Stimulated activated CD8-positive, alpha-beta memory T cell treated with anti-CD3 and anti-CD28 coated beads, Interleukin-4, amount 100 ng/mL, for 1 hour (primary cell): ENCODE measurements around the gene IKBKE.

Source experiments
- DNase-seq, 2 donors: peaks; one replicate each; pipeline ENCODE4 v3.0.0-alpha.2; 2020; ENCODE audit warnings: low read depth in 2 of 2, low spot score in 1 of 2

The IKBKE gene

DNA sequence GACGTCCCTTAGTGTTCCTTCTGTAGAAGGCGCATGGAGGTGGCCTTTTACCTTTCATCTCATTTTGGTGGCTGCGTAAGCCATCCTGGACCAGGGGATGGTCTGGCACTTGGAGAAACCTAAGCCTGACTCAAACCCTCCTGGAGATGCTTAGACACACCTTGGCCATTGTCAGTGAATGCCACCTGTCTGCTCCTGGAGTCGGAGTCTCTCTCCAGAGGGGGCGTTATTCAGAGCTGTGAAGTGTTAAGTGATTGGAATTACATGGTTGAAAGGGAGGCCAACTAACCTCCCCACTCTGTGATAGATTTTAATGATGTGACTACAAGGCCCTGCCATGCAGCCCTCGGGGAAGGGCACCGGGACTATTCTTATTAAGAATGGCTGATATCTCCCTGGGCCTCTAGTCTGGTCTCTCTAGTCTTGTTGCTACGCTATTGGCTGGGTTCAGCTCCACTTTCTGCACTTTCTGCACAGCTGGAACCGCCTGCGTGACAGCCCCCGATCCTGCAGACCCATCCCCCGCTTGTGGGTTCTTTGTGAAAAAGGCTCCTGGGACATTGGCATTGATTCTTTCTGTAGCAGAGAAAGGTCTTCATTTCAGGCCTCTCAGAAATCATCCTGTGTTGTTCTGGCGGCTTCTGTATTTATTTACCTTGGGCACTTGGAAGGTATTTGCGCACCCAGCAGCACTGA, 41.2 kb downstream of the IKBKE start:
- DNase-seq, result no peak

DNA sequence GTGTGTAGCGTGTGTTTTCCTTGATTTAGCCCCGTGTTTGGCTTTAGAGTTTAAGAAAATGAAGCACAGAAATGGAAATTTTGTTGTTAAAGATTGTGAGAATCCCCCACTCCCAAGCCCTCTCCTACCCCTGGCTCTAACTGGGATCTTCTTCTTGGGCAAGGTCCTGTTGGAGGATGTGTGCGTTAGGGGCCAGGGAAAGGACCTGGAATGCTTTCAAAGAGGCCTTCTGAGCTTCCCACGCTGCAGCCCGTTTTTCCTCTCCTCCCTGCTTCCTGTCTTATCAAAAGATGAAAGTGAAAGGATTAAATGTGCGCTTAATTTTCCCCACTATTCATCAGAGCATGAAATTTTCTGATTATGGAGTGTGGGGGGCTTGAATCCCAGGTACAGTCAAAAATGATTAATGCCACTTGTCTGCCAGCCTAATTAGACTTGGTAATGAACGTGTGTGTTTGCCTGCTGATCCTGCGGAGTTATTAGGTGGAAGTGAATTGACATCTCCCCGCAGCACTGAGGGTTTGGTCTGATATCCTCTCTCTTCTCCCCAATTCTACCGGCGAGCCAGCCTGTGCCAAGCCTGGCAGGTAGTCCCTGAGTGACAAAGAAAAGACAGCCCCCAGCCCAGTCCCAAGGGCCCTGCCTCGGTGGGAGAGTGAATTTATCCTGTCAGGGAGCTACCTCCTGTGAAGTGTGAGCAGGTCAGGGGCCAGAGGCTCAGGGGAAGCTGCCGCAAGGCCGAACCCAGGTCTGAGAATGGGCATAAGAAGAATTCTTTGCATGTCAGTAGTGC, 42.0 kb downstream of the IKBKE start:
- no peak for DNase-seq

DNA sequence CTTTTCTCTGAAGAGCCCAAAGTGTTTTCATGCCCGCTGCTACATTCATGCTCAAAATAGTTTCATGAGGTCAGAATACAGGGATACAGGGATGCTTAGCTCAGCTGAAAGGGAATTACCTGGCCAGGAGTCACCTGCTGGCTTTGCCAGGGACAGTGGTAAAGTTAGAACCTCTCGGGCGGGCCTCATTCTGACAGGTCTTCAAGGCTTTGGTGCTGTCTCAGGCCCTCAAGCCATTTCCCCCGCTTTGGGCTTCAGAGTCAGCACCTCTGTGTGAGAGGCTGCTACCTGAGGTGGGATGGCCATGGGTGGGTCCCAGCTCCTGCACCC, 42.5 kb downstream of the IKBKE start:
- DNase-seq, result no peak

DNA sequence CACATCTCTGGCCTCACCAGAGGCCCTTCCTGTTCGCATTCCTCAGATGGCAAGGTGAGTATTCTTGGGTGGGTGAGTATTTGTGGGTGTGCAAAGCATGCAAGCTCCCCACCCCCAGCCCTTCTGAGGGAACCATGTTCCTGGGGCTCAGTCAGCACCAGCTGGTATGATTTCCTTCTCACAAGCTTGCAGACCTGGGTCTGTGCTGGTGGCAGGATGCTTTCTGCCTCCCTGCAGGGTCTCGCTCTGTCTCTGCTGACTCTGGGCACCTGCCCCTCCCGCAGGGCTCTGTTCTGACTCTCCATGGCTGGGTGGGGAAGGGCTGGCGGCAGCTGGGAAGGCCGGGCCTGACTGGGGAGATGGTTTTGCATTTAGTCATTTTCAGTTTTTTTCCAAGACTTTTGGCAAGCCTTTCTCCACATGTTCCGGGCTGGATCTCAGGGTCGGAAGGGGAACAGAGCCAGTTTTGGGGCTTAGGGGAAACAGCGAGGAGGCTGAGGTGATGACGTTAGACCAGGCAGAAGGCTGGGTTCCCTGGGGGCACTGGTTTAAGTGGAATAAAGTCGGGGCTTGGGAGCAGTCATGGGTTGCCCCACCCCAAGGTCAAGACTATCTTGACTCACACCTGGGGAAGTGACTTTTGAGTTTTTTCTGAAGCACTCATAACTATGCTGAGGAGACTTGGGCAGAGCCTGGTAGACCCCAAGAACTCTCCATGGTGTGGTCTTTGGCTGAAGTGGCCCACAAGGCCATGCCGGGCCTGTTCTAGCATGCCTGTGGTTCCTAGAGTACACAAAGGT, 43.2 kb downstream of the IKBKE start:
- no peak for DNase-seq

DNA sequence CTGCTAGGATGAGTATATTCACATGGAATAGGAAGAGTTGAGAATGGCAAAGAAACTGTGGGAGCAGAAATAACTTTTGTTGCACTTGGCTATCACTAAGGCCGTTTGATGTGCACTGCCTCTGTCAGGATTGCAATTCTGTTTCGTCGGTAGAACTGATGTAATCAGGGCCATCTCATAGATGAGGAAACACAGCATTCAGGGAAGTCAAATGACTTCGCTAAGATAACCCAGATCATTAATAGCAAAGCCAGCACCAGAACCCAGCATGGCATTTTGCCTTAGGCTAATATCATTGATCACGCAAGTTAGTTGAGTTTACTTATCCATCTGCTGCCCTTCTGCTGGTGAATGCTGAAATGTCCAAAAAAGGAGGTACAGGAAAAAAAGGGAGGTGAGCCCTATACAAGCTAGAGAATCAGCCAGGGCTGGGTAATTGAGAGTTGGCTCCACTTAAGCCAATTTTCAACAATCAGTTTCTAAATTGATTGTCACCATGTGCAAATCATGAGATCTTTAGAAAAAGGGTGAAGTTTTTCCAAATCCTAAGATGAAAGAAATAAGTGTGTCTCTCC, 44.6 kb downstream of the IKBKE start:
- no peak for DNase-seq

DNA sequence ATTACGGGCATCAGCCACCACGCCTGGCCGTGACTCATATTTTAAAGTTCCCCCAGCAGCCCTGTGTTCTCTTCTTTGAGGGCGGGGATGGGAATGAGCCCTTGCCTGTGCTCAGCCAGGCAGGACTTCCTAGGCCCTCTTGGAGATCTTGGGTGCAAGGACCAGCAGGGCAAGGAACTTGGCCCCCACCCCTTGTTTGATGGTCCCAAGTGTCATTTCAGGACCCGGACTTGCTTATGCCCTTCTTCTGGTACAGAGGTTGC, 46.4 kb downstream of the IKBKE start:
- DNase-seq, result no peak

DNA sequence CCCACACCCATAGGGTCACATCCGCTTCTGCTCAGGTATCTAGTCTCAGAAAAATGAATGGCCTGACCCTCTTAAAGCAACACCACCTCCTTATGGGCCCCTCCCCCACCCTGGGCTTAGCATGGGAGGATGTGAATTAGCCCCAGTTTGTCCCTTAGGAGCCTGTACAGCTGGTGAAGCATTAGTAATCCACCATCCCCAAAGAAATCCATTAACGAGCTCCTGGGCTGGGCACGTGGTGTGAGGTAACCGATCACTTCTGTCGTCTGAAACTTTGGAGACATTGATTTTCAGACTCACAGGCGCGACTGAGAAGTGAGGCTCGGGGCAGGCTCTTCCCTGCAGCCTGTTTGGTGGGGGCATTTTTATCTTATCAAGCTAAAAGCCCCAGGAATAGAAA, 47.5 kb downstream of the IKBKE start:
- DNase-seq, result no peak

DNA sequence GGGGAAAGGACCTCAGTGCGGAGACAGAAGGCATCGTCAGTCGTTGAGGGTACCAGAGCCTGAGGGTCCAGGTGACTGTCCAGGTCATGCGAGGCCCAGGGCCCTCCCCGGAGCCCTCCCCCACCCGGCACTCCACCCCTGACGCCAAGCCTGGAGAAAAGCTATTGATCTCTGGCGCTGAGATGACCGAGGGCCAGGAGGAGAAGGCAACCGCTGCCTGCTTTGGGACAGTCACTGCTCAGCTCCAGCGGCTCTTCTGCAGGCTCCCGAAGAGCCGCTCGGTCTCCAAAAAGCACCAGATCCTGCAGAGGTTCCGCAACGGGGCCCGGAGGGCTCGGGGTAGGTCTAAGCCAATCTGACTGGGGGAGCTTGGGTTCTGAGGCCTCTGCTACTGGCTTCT, 47.9 kb downstream of the IKBKE start:
- no peak for DNase-seq

DNA sequence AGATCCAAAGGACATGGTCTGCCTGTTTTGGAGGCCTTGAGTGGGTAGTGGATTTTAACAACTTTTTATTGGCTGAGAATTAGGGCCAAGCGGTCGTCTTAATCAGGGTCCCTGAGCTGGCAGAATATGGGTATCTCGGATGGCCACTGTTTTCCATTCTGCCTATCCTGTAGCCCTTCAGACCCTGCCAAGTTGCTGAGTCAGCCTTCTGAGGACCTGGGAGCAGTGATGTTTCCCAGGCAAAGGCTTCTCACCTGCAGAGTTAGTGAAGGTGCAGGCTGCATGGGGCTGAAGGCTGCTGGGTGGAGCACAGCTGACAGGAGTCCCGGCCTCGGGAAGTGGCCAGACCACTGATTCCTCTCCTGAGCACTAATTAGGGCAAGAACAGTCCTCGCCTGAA, 48.5 kb downstream of the IKBKE start:
- DNase-seq, result no peak

DNA sequence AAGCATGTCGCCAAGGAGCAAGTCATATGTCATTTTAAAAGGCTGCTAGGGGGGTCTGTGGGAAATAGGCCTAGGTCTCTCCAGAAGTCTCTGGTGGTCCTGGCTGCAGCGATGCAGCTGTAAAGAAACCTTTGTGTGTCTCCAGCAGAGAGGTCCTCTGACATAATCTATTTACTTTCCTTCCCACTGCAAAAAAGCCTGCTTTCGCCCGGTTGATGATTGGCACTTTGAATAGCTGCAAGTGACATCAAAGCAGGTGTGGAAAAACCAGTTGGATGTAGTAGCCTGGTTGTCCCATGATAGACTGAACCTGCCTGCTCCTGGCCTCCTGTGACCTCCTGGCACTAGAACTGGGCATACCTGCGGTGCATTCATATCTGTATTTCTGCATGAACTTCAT, 50.9 kb downstream of the IKBKE start:
- no peak for DNase-seq

DNA sequence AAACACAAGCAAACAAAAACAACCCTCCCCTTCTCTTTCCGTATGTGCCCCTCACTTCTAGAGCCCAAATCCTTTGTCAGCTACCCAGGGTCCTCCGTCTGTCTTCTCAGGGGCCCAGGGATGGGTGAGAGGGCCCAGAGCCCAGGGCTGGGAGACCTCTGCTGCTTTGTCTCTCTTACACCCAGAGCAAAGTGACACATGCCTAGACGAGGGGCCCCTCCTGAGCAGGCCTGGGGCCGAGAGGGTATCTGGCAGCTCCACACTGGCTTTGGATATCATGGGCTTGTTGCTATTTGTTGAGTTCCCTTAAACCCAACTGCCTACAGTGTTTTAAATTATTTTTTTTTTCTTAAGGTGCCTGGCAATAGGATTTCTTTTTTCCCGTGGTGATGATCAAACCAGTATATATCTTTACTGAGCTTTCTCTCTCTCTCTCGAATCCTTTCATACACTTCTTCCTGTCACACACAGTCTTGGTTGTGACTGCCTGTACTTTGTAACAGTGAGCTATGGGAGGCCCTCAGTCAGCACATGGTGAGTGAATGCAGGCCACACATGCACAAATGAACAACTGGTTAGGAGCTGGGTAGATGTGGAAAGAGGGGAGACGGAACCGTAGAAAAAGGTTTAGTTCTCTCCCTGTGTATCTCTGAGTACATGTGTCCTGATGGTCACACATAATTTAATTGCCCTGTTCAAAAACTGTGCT, 51.6 kb downstream of the IKBKE start:
- DNase-seq, result no peak

DNA sequence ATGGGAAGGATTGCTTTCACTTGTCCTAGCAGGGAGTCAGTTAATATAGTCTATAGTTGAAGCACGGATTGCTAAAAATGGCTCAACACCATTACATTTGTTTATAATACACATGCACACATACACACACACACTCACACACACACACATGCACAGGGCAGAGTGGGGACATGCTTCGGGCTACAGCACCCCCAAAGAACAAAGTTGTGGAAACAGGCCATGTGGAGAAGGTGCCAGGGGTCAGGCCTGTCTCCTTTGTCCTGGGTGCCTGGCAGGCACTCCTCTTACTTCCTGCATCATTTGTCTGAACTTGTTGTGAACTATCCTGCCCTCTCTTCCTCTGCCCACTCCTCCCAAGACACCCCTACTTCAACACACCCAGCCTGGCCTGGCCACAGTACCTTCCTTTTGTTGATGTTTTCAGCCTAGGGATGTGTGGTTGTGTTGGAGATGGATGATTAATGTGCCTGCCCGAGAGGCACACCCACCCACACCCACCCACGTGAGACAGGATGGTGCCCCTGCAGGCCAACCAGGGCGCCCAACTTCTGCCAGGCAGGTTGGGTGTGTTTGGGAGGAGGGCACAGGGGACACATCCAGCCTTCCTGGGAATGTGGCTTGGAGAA, 54.6 kb downstream of the IKBKE start:
- DNase-seq, result no peak

DNA sequence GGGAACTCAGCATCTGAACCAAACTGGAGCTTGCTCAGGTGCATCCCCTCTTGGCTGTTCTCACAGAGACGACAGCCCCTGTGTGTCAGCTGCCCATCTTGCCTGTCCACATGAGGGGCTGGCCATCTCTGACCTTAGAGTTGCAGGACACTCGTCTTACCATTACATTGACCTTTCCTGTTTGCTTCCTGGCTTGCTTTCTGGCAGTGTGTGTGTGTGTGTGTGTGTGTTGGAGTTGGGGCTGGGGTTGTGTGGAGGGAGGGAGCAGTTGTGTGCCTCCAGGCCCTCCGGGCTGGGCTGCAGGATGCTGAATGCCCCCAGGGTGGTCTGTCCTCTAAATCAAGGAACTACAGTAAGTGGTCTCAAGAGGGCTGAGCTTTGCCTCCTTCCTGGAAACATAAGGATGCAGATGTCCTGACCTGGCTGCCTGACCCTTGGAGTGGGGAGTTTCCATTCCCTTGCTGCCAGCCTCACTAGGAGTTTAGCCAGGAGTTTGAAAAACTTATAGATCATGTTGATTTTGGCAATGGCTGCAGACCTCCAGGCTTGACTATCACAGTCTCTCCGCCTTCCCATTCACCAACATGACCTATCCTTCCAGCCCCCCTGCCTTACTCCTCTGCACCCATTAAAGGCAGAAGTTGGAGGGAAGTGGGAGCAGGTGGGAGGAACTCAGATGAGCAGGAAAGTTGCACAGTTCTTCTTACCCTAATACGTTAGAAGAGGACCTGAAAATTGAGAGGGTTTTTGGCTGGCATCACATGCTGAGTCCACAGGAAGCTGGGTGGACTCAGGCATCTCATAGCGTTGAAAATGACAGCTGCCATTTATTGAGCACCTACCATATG, 56.0 kb downstream of the IKBKE start:
- no peak for DNase-seq

DNA sequence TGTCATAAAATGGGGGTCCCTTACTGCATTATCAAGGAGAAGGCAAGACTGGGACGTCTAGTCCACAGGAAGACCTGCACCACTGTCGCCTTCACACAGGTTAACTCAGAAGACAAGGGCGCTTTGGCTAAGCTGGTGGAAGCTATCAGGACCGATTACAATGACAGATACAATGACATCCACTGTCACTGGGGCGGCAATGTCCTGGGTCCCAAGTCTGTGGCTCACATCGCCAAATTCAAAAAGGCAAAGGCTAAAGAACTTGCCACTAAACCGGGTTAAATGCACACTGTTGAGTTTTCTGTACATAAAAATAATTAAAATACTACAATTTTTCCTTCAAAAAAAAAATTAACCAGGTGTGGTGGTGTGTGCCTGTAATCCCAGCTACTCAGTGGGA, 59.1 kb downstream of the IKBKE start:
- DNase-seq, result no peak

DNA sequence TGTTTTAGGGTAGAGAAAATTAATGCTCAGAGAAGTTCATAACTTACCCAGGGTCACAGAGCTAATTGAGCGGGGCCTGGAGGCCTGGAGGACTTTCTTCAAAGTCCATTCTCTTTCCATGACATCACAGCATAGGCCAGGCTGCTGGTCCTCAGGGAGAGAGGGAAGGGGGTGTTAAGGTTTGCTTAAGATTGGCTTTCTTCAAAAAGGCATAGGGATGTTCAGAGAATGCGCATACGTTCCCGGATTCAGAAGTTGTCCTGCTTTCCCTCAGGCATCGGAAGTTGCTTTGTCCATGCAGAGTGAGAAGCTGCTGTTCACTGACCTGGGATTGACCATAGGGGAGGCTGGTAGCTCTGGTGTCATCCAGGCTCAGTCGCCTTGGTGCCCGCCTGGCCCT, 62.1 kb downstream of the IKBKE start:
- DNase-seq, result no peak

DNA sequence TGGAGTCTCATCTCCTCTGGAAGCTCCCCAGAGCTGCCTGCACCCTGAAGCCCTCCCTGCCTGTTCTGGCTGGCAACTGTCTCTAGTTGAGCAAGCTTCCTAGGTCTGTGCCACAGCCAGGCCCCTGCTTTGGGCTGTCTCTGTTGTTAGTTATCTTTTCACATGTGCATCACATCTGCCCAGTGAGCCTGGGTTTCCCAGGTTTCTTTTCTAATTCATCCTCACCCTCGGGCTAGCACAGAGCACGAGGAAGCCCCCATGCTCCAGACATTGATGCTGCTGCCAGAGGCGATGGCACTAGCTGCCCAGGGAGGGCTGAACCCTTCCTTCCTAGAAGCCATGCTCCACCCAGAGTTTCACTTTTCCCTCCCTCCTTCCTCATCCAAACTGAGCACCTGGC, 64.3 kb downstream of the IKBKE start:
- no peak for DNase-seq

DNA sequence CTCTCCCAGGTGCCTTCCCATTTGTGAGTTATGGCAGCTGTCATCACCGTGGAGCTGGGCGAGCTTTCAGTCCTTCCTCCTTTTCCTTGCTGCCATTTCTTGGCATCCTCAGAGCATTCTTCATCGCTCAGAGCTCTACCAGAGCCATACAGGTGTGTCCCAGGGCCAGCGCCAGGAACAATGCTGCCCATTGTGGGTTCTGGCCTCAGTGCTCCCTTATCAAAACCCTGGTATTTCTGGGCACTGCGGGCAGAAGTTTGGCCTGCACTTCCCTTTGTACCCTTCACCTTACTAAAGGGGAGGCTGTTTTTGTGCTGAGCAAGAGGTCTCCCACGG, 65.5 kb downstream of the IKBKE start:
- DNase-seq, result no peak

DNA sequence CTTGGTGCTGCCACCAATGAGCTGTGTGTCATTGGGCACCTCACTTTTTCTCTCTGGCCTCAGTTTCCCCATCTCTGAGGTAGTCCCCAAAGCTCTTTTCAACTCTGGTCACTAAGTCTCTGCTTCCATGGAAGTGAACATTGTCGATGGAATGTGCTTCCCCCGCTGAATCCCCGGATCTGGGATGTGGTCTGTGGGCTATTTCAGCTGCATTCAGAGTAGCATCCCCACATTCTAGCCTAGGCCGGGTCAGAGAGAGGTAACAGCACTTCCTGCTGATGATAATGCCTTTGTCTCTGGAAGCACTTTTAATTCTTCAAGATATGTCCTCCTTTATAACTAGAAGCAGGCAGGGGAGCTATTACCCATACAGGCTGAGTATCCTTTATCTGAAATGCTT, 66.9 kb downstream of the IKBKE start:
- no peak for DNase-seq

DNA sequence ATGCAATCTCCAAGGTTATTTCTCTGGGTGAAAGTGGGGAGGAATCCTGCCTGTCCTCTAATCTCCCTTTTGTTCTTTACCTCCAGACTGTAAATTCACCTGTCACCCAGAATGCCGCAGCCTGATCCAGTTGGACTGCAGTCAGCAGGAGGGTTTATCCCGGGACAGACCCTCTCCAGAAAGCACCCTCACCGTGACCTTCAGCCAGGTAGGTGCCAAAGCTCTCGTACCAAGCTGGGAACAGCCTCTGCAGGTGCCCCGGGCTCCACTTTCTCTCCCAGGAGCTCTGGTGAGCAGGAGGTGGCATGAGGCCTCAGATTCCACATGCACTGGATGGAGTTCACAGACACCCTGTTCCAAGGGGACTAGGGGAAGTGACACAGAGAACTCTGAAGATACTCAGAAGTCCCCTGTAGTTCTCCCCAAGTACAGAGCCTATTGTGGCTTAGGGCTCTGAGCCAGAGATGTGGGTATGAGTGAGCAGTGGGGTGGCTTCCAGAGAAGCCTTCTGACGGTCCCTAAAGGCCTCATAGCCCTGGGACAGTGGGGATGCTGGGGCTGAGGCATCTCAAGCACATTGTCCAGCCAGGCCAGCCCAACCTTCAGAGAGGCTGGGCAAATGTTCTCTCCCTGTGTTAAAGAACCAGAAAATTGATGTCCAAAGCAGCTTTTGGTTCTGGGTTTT, 68.0 kb downstream of the IKBKE start:
- DNase-seq, result no peak
